Measurements from ENCODE around the gene SAP30BP. TPM values are rescaled to one million over a fixed set of nuclear protein-coding genes. Genes with fewer than 3 reads are reported as not detected.

Gene SAP30BP
- total RNA-seq, 1 experiment from 2014 or later, result 89.7 TPM

DNA sequence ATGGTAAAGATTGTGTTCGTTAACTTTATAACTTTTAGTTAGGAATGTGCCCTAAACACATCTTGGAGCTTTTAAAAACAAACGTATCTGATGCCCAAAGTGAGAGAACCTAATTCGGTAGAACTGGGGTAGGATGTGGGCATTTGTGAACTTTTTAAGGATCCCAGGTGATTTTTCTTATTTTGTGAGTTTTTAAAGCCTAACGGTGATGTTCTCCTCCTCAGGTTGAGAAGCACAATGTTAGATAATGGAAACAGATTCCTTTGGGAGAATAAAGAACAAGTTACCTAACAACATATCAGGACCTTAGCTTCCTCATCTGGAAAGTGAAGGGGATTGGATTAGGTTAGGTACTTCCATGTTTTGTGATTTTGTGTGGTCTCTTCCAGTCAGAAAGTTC, 687 bp downstream of the SAP30BP start:
- Histone ChIP-seq H2BK15ac (ENCODE audit: low read depth, low read length) (no peak overlapping the region), H3K23ac (ENCODE audit: insufficient read length, low read depth, low read length) (peak overlapping the region; percentile 73), H2BK120ac (ENCODE audit: low read depth, low read length, poor library complexity, severe bottlenecking) (peak overlapping the region; percentile 95), H3K79me1 (ENCODE audit: insufficient read depth, low read depth, low read length, poor library complexity, severe bottlenecking) (peaks cover 3% of the 10 kb centered on the region), H4K5ac (ENCODE audit: insufficient read length, low read depth, low read length) (no peak overlapping the region), H3K9me3 (ENCODE audit: control insufficient read depth, low read depth, low read length) (no peaks in the 10 kb centered on the region), H3K9ac (ENCODE audit: extremely low read depth, insufficient read length, low read length) (peak overlapping the region; percentile 99), H4K20me1 (ENCODE audit: control insufficient read depth, insufficient read depth, insufficient read length) (no peaks in the 10 kb centered on the region), H3K23me2 (ENCODE audit: insufficient read length, low read depth, low read length, poor library complexity, severe bottlenecking) (peaks cover 4% of the 10 kb centered on the region), H3K4ac (ENCODE audit: low read depth, low read length) (no peak overlapping the region), H3K27ac (ENCODE audit: insufficient read length, low read depth, low read length) (no peak overlapping the region), H3K4me1 (ENCODE audit: insufficient read depth, low read length) (no peaks in the 10 kb centered on the region), H2BK12ac (ENCODE audit: insufficient read length, low read depth, low read length) (no peak overlapping the region), H4K8ac (replicated peaks; ENCODE audit: insufficient read length, low read depth, low read length) (no peak overlapping the region), H2BK20ac (ENCODE audit: low read depth, low read length, poor library complexity, severe bottlenecking) (no peak overlapping the region), H3K14ac (ENCODE audit: insufficient read depth, low read length) (no peak overlapping the region; the same call in 1 of the 2 replicates), H2BK5ac (ENCODE audit: insufficient read length, low read length) (peak overlapping the region; percentile 85), H3T11ph (ENCODE audit: low read length) (no peak overlapping the region), H3K56ac (ENCODE audit: insufficient read length, low read depth, low read length) (peak overlapping the region; percentile 9), H3K18ac (ENCODE audit: insufficient read length, low read depth, low read length) (peak overlapping the region; percentile 97), H3K27me3 (ENCODE audit: insufficient read depth, low read length) (no peaks in the 10 kb centered on the region), H2AK5ac (ENCODE audit: insufficient read length, low read length) (no peak overlapping the region), H2AFZ (ENCODE audit: low read length) (no peak overlapping the region), H3K79me2 (ENCODE audit: insufficient read depth, low read length) (peaks cover 17% of the 10 kb centered on the region; the same call in 1 of the 2 replicates), H4K91ac (ENCODE audit: insufficient read length, low read depth, low read length) (no peak overlapping the region), H3K4me2 (ENCODE audit: insufficient read depth, insufficient read length, low read length) (peak overlapping the region; percentile 94)
- peaks cover 8 to 9% of the 10 kb centered on the region in 2 experiments for H3K4me1 Mint-ChIP-seq
- TF ChIP-seq, protein P1, sequence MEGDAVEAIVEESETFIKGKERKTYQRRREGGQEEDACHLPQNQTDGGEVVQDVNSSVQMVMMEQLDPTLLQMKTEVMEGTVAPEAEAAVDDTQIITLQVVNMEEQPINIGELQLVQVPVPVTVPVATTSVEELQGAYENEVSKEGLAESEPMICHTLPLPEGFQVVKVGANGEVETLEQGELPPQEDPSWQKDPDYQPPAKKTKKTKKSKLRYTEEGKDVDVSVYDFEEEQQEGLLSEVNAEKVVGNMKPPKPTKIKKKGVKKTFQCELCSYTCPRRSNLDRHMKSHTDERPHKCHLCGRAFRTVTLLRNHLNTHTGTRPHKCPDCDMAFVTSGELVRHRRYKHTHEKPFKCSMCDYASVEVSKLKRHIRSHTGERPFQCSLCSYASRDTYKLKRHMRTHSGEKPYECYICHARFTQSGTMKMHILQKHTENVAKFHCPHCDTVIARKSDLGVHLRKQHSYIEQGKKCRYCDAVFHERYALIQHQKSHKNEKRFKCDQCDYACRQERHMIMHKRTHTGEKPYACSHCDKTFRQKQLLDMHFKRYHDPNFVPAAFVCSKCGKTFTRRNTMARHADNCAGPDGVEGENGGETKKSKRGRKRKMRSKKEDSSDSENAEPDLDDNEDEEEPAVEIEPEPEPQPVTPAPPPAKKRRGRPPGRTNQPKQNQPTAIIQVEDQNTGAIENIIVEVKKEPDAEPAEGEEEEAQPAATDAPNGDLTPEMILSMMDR (conservative IDR thresholded peaks at IDR 0.05), result no peak
- no peaks in the 10 kb centered on the region for H3K27me3 Mint-ChIP-seq (ENCODE audit: low read depth)
- WGBS (ENCODE audit: extremely low coverage, insufficient read length, low lambda C conversion rate), result no CpG with 5 or more reads among the region's 4 CpGs
- no peak overlapping the region for H3K4me3 Mint-ChIP-seq
- no peak for DNase-seq
- peaks cover 12 to 48% (median 46%) of the 10 kb centered on the region in 3 experiments; a peak in 6 of 7 replicates for H3K36me3 Mint-ChIP-seq (ENCODE audit: insufficient read depth in 1 of 3, low read depth in 3 of 3)
- no peaks in the 10 kb centered on the region for H3K9me3 Mint-ChIP-seq
- no peak overlapping the region for H3K27ac Mint-ChIP-seq

Measured in H9 (cell line).